Stimulated activated naive CD8-positive, alpha-beta T cell treated with anti-CD3 and anti-CD28 coated beads, Interleukin-15, amount 100 ng/mL, for 72 hours (primary cell): Measurements from ENCODE around the gene CILP.

Experiments
- ATAC-seq: fragments of 150-1000 bp; cut with Tn5 transposase; 2 replicates; pipeline ENCODE4 v1.10.0; 2021; ENCODE audit warnings: mild to moderate bottlenecking, moderate library complexity
- DNase-seq, 2 donors: peaks; one replicate each; pipeline ENCODE4 v3.0.0; 2021 to 2022
- H3K27ac Mint-ChIP-seq, 2 donors: one replicate each; pipeline ENCODE4 v1.8.0; 2022; ENCODE audit warnings: mild to moderate bottlenecking in 2 of 2, mixed read lengths in 2 of 2, moderate library complexity in 2 of 2
- H3K27me3 Mint-ChIP-seq: one replicate; pipeline ENCODE4 v1.8.0; 2022; ENCODE audit warnings: mixed read lengths
- H3K4me1 Mint-ChIP-seq: one replicate; pipeline ENCODE4 v1.8.0; 2022; ENCODE audit warnings: mild to moderate bottlenecking, mixed read lengths
- H3K4me3 Mint-ChIP-seq, 2 donors: one replicate each; pipeline ENCODE4 v1.8.0; 2022; ENCODE audit warnings: mild to moderate bottlenecking in 2 of 2, mixed read lengths in 2 of 2, moderate library complexity in 1 of 2
- H3K9me3 Mint-ChIP-seq, 2 donors: one replicate each; pipeline ENCODE4 v1.8.0; 2022; ENCODE audit warnings: mixed read lengths in 2 of 2

CILP gene

DNA sequence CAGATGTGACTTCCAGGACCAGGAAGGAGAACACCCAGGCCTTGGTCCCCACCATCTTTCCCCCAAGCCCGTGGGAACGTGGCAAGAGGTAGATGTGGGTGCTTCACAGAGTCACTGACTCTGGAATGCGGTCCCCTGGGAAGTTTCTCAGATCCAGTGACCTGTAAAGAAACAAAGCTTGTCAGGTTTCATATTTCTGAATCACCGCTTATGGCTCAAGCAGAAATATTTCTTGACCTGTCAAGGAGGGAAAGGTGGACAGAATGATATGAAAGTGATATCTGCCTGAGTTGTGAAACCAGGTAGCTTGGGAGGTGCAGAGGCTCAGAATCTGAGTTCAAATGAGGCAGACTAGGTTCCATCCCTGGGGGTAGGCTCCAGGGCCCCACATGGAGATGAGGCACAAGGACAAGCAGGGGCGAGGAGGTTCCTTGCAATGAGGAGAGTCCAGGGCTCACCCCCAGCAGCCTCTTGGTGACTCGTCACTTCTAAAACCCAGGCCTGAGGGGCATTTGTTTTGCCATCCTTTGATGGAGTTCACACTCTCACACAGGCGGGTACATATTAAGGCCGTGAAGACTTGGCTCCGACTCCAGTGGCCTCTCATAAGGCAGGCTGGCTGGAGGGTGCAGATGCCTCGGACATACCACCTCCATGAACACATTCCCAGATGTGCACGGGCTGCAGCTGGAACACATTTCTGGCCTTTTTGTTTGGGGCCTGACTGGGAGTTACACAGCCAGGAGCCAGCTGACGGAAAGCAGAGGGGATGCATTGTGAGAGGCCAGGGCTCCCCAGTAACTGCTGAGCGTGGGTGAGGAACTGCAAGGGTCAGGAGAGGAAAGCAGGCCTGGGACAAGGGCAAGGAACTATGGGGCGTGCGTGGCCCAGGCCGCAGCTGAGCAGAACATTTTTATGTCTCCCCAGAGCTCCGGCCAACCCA is 1.3 kb downstream of the CILP start:
- DNase-seq (no peak), ATAC-seq (no peak)
- Mint-ChIP-seq H3K27me3 (no peaks in the 10 kb centered on the region), H3K4me1 (peaks cover 8% of the 10 kb centered on the region), H3K9me3 (no peaks in the 10 kb centered on the region), H3K4me3 (no peak overlapping the region), H3K27ac (no peak overlapping the region)

DNA sequence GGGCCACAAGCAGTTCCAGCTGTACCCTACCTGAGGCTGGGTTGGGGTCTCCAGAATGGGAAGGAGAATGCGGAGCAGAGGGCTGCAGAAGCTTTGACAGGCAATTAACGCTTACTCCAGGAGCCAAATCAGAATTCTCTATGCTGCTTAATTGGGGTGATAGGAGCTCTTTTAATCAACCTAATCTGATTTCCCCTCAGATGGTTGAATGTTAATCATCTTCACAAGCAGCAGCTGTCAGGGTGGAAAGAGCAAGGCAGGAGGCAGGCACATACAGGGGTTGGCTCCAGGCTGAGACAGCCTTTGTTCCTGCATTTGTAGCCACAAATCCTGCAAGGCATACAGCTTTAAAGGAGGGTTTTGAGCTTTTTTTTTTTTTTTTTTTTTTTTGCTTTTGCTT is 2.6 kb downstream of the CILP start:
- Mint-ChIP-seq H3K4me1 (peaks cover 8% of the 10 kb centered on the region), H3K27ac (peak overlapping the region in 1 of 2 donors; percentile 57), H3K9me3 (no peaks in the 10 kb centered on the region), H3K4me3 (no peak overlapping the region), H3K27me3 (no peaks in the 10 kb centered on the region)
- DNase-seq (no peak), ATAC-seq (no peak)

- peaks cover 6% of the 10 kb centered on the region for H3K4me1 Mint-ChIP-seq
- no peak overlapping the region for H3K27ac Mint-ChIP-seq
- H3K4me3 Mint-ChIP-seq: no peak overlapping the region
- no peak for ATAC-seq
- no peaks in the 10 kb centered on the region for H3K9me3 Mint-ChIP-seq
- no peak for DNase-seq
- no peaks in the 10 kb centered on the region for H3K27me3 Mint-ChIP-seq
Measured at GRCh38 chr15:65207280-65207840, 3.9 kb downstream of the CILP start.

GRCh38 chr15:65206750-65207149 is 4.5 kb downstream of the CILP start:
- no peaks in the 10 kb centered on the region for H3K9me3 Mint-ChIP-seq
- no peak for DNase-seq

DNA sequence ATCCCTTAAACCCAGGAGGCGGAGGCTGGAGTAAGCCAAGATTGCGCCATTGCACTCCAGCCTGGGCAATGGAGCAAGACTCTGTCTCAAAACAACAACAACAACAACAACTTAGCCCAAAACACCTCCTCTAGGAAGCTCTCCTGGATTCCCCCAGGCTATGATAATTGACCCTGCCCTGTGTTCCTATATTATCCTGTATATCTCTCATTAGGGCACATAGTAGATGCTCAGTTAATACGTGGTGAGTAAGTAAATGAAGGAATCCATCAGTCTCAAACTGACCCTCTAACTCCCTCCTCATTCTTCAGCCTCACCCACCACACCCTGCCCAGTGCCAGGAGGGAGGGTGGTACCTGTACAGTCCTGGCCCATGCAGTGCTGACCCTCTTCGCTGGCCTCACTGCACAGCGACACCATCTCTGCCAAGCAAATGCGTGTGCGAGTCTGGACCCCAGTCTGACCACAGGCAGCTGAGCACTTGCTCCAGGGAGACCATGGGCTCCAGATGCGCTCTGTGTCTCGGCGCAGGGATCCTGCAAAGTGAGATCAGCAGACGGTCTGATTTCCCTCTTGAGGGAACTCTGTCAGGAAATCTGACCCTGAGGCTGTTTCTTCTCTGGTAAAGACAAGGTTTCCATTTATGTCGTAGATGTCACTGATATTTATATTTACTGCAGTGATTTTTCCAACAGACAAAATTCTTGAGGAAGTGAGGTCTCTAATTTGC is 6.2 kb downstream of the CILP start:
- no peaks in the 10 kb centered on the region for H3K27me3 Mint-ChIP-seq
- ATAC-seq (no peak), DNase-seq (no peak)
- H3K9me3 Mint-ChIP-seq: no peaks in the 10 kb centered on the region
- no peak overlapping the region for H3K4me3 Mint-ChIP-seq
- H3K4me1 Mint-ChIP-seq: no peaks in the 10 kb centered on the region
- no peak overlapping the region for H3K27ac Mint-ChIP-seq

More at GRCh38 chr15:65206750-65207149, 4.5 kb downstream of the CILP start:
- no peak for ATAC-seq
- no peaks in the 10 kb centered on the region for H3K27me3 Mint-ChIP-seq
- no peak overlapping the region for H3K4me3 Mint-ChIP-seq
- no peak overlapping the region for H3K27ac Mint-ChIP-seq
- no peaks in the 10 kb centered on the region for H3K4me1 Mint-ChIP-seq

DNA sequence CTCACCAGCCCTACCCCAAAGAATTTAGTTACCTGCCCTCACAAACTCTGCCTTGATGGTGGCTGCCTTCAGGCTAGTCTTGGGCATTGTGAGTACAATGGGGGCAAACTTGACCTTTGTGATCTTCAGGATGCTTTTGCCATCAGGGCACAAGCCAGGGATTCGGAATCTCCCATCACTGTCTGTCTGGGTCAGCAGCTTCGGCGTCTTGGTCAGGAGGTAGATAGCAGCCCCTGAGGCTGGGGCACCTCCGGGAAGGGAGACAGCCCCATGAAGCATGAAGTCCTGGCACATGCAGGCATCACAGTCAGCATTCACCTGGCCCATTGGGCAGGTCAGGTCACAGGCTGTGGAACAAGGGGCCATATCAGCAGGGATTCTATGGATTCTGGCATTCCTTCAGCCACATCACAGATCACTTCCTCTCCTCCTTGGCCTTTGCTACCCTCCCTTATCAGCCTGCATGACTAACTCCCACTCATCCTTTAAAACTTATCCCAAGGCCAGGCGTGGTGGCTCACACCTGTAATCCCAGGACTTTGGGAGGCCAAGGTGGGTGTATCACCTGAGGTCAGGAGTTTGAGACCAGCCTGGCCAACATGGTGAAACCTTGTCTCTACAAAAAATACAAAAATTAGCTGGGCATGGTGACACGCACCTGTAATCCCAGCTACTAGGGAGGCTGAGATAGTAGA is 6.9 kb downstream of the CILP start:
- Mint-ChIP-seq H3K9me3 (no peaks in the 10 kb centered on the region), H3K4me1 (no peaks in the 10 kb centered on the region), H3K4me3 (no peak overlapping the region), H3K27me3 (no peaks in the 10 kb centered on the region), H3K27ac (no peak overlapping the region)
- DNase-seq: no peak
- no peak for ATAC-seq

- H3K4me3 Mint-ChIP-seq: no peak overlapping the region
- no peaks in the 10 kb centered on the region for H3K4me1 Mint-ChIP-seq
- no peak for DNase-seq
- no peak overlapping the region for H3K27ac Mint-ChIP-seq
- no peak for ATAC-seq
- H3K9me3 Mint-ChIP-seq: no peaks in the 10 kb centered on the region
- H3K27me3 Mint-ChIP-seq: no peaks in the 10 kb centered on the region
Measured at GRCh38 chr15:65201918-65202317, 9.4 kb downstream of the CILP start.

DNA sequence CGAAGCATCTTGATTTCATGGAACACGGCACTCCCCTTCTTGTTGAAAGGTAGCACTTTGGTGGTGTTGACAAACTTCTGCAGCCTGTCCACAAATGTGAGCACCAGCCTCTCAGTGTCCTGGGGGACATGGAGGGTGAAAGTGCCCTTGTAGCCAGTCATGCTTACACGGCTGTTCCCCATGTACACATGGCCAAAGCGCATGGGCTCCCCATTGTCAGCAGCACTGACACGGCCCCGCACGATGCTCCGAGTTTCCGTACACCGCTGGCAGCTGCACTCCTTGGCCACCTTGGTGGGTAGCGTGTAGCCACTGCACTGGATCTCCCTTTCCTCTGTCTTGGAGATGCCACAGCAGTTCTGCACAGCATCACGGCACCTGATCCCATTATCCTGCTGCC is 12.7 kb downstream of the CILP start:
- H3K9me3 Mint-ChIP-seq: no peaks in the 10 kb centered on the region
- H3K4me1 Mint-ChIP-seq: no peaks in the 10 kb centered on the region
- no peaks in the 10 kb centered on the region for H3K27me3 Mint-ChIP-seq
- no peak overlapping the region for H3K27ac Mint-ChIP-seq
- DNase-seq: no peak
- no peak overlapping the region for H3K4me3 Mint-ChIP-seq
- no peak for ATAC-seq

DNA sequence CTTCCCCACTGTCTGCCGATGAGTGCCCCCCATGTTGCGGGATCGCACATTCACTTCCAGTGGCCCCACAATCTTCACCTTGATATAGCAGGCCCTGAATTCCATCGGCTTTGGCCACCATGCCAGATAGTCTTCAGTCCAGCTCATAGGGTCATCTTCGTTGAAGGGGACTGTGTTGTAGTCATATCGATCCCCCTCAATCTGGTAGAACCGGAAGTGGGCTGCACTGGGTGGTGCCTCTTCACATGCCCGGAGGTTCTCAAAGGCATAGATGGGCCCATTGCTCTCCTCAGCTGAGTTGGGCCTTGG is 14.0 kb downstream of the CILP start:
- no peaks in the 10 kb centered on the region for H3K27me3 Mint-ChIP-seq
- no peak overlapping the region for H3K27ac Mint-ChIP-seq
- no peaks in the 10 kb centered on the region for H3K9me3 Mint-ChIP-seq
- no peak for DNase-seq
- ATAC-seq: no peak
- H3K4me3 Mint-ChIP-seq: no peak overlapping the region
- H3K4me1 Mint-ChIP-seq: no peaks in the 10 kb centered on the region

DNA sequence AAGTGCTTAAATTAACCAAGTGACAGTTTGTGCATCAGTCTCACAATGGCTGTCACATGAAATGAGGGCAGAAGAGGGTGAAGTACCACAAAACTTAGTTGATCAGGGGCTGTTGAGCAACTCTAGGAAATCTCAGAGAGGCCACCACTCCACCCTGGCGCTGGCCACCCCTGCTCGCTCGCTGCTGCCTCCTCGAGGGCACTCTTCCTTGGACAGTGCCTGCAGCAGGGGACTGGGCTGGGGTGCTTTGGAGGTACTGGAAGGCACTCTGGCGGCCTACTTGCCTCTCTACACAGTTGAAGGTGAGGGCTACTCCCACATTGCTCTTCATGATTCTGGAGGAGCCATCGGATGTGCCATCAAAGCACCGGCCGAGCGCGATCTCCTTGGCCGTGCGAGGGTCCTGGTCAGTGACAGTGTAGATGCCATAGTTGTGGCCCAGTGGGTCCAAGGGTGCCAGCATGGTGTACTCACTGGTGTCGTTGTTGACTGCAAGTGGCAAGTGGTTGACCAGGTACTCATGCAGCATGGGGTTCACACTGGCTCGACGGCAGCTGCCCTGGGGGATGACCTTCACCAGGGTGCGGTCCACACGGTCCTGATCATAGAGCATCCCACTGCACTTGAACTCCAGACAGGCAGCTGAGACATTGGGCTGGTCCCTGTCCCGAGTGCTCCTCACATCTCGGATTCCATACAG is 14.5 kb downstream of the CILP start:
- Mint-ChIP-seq H3K4me3 (no peak overlapping the region), H3K4me1 (no peaks in the 10 kb centered on the region), H3K27me3 (no peaks in the 10 kb centered on the region), H3K27ac (no peak overlapping the region), H3K9me3 (no peaks in the 10 kb centered on the region)
- ATAC-seq (no peak), DNase-seq (no peak)

DNA sequence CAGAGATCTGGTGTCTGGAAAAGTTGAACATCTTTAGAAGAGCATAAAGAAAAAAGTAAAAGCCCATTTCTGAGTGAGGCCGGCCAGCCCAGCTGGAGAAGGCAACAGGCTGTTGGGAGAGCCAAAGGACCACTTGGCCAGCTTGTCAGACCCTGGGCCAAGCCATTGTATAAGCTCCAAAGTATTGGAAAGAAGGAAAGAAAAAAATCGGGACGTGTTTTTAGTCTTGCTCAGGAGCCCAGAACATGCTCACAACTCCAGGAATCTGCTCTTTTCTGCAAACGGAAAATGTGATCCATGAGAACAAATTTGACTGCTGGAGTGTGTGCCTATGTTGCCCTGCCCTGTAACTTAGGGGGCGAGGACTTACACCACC is 15.7 kb downstream of the CILP start:
- DNase-seq (no peak), ATAC-seq (no peak)
- no peaks in the 10 kb centered on the region for H3K9me3 Mint-ChIP-seq
- H3K27me3 Mint-ChIP-seq: no peaks in the 10 kb centered on the region
- no peak overlapping the region for H3K4me3 Mint-ChIP-seq
- no peak overlapping the region for H3K27ac Mint-ChIP-seq
- H3K4me1 Mint-ChIP-seq: no peaks in the 10 kb centered on the region

- Mint-ChIP-seq H3K4me3 (no peak overlapping the region), H3K9me3 (no peaks in the 10 kb centered on the region), H3K27ac (peak overlapping the region in 1 of 2 donors; percentile 82), H3K27me3 (no peaks in the 10 kb centered on the region), H3K4me1 (no peaks in the 10 kb centered on the region)
- DNase-seq (no peak), ATAC-seq (no peak)
Measured at GRCh38 chr15:65194826-65195547, 16.3 kb downstream of the CILP start.

DNA sequence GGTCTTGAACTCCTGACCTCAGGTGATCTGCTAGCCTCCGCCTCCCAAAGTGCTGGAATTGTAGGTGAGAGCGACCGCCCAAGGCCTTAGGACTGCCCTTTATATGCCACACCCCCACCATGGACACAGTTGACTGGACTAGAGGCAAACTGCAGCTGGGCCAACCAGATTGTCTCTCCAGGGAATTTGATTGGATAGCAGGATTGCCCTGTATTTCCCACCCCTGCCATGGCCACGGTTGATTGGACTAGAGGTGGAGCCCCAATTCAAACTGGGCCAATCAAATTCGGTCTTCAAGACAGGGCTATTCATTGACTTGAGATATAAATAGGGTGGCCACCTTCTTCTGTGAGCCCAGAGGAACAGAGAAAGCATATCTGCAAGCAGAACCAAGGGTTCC is 19.3 kb downstream of the CILP start:
- Mint-ChIP-seq H3K27me3 (no peaks in the 10 kb centered on the region), H3K27ac (no peak overlapping the region), H3K9me3 (no peaks in the 10 kb centered on the region), H3K4me3 (no peak overlapping the region), H3K4me1 (no peaks in the 10 kb centered on the region)
- no peak for DNase-seq
- ATAC-seq: no peak

DNA sequence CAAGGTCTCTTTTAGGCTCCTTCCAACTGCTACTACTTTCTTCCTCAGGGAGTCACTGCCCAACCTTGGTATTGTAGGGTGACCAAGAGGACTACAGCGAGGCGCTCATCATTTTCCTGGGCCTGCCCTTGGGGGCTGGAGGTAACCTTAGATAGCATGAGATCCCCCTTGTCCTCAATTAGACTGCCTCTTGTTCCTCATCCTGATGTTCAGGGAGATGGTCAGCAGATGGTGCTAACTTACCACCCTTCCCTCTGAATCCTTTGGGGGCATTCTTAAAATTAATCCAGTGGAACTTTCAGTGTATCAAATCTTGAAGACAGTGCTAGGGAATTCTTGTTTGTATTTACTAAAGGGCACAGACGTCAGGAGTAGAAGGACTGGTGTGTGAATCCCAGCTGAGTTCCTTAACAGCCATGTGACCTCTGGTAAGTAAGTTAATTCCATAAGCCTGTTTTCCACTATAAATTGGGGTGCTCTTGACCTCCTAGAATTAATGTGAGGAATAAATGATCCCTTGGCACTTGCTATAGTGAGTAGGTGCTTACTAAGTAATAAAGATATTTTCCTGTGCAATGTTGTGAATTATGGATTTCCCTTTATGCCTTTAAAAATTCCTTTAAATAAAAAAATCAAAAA is 22.1 kb downstream of the CILP start:
- Mint-ChIP-seq H3K27me3 (no peaks in the 10 kb centered on the region), H3K4me3 (no peak overlapping the region), H3K4me1 (peaks cover 7% of the 10 kb centered on the region), H3K27ac (no peak overlapping the region), H3K9me3 (no peaks in the 10 kb centered on the region)
- peak; percentile 29 to 35 for DNase-seq
- ATAC-seq: no peak
